ENCODE measurements around the gene FADS2. TPM values are rescaled to one million over a fixed set of nuclear protein-coding genes. Genes with fewer than 3 reads are reported as not detected.

The FADS2 gene
- polyA plus RNA-seq, 1 donor (not counting 4 experiments of a cell fraction or from before 2014, with no cell fraction given): 196 TPM

DNA sequence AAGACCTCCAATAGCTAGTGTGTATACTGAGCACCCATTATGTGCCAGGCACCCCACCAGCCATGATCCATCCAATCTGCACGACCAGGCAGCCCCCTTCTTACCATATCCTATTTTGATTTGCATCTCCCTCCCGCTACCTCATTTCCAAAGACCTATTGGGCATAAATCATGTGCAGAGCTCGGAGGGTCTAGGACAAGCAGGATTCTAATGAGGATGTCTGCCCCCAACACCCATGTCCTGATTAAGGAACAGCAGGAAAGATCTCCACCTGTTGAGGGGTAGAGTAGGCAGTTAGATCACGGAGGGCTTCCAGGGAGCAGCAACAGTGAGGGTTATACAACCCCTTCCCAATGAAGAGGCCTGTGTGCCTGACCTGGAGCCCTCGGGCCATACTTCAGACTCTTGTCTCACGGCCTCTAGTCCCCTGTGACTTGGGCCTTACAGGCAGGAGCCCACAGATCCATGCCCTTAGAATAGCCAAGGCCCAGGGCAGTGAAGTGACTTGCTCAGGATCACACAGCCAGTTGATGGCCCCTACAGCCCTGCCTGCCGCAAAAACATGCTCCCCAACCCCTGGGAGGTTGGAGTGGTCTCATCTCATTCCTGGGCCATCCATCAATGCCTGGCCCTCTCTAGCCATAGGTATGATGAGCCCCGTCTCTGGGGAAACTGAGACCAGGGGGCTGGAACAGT, 85.7 kb downstream of the FADS2 start:
- H3K9me3 ChIP-seq (ENCODE audit: control insufficient read depth, low read depth, low read length): no peaks in the 10 kb centered on the region
- FAIRE-seq (no peak), DNase-seq (ENCODE audit: low read depth, low spot score) (no peak)
- no peaks in the 10 kb centered on the region for H3K36me3 ChIP-seq (ENCODE audit: control insufficient read depth in 2 of 2, extremely low read depth in 1 of 2, insufficient read depth in 2 of 2, low read length in 2 of 2)
- H3K9ac ChIP-seq (ENCODE audit: control insufficient read depth, extremely low read depth, insufficient read depth, low read length): no peak overlapping the region
- peaks cover 3% of the 10 kb centered on the region for H4K20me1 ChIP-seq (ENCODE audit: control insufficient read depth, extremely low read depth, insufficient read depth, low read length)
- H2AFZ ChIP-seq (ENCODE audit: control insufficient read depth, low read length): no peak overlapping the region
- no peak overlapping the region for H3K27ac ChIP-seq (ENCODE audit: control insufficient read depth, insufficient read depth, low read length)
- no peak overlapping the region for H3K4me3 ChIP-seq (ENCODE audit: control insufficient read depth in 2 of 3, extremely low read depth in 1 of 3, insufficient read depth in 2 of 3, low read depth in 1 of 3, low read length in 3 of 3)
- H3K27me3 ChIP-seq (ENCODE audit: control insufficient read depth, extremely low read depth, insufficient read depth, low read length): peaks cover 28% of the 10 kb centered on the region
- no peaks in the 10 kb centered on the region for H3K4me1 ChIP-seq (ENCODE audit: control insufficient read depth, extremely low read depth, insufficient read depth, low read length)
- no peaks in the 10 kb centered on the region for H3K9me1 ChIP-seq (ENCODE audit: control insufficient read depth, extremely low read depth, insufficient read depth, low read length)
- no peak overlapping the region for H3K4me2 ChIP-seq (ENCODE audit: control insufficient read depth, extremely low read depth, insufficient read depth, low read depth, low read length)
- dilution Hi-C loops (cut with MboI; ENCODE audit: extremely low pct_ligation_motif_present, low sequenced_read_pairs): loop anchor here (25.0 kb wide), 1 partner anchor 173 kb away; no protein-coding TSS in a partner anchor
- TF ChIP-seq, protein P1, sequence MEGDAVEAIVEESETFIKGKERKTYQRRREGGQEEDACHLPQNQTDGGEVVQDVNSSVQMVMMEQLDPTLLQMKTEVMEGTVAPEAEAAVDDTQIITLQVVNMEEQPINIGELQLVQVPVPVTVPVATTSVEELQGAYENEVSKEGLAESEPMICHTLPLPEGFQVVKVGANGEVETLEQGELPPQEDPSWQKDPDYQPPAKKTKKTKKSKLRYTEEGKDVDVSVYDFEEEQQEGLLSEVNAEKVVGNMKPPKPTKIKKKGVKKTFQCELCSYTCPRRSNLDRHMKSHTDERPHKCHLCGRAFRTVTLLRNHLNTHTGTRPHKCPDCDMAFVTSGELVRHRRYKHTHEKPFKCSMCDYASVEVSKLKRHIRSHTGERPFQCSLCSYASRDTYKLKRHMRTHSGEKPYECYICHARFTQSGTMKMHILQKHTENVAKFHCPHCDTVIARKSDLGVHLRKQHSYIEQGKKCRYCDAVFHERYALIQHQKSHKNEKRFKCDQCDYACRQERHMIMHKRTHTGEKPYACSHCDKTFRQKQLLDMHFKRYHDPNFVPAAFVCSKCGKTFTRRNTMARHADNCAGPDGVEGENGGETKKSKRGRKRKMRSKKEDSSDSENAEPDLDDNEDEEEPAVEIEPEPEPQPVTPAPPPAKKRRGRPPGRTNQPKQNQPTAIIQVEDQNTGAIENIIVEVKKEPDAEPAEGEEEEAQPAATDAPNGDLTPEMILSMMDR (optimal IDR thresholded peaks at IDR 0.05 in 1 of 3, IDR thresholded peaks at IDR 0.05 in 1 of 3, conservative IDR thresholded peaks at IDR 0.05 in 1 of 3; ENCODE audit: extremely low read depth in 1 of 3, insufficient read depth in 2 of 3, low read length in 3 of 3): no peak
- no peak for TF ChIP-seq EZH2 (IDR thresholded peaks at IDR 0.05; ENCODE audit: low read length)
- H3K79me2 ChIP-seq (ENCODE audit: control insufficient read depth, insufficient read depth, low read length): no peaks in the 10 kb centered on the region

DNA sequence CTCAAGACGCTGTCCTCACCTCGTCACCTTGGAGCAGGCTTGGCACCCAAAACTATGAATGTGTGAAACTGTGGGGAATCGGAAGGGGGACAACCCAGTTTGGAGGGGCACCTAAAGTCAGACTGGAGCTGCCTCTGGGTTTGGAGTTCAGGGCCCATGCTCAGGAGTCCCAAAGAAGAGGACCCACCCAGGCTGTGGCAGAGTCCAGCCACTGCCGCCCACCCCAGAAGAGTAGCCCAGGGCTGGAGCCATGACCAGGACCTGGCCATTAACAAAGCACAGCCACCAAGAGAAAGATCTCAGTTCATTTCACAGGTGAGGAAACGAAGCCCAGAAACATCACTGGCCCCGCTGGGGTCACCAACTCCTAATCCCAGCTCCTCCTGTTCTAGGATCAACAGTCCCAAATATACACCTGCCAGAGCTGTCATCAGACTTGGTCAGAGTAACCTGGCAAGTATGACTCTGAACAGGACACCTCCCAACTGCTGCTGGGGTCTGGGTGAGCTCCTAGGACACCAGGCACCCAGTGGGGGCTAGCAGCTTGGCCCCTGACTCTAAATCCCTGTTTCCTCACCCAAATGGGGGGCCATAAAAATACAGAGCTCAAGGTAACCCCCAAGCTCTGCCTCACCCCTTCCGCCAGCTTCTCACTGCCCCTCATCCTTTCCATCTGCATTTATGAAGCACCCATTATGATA, 86.5 kb downstream of the FADS2 start:
- no peak for FAIRE-seq
- dilution Hi-C loops (cut with MboI; ENCODE audit: extremely low pct_ligation_motif_present, low sequenced_read_pairs): loop anchor here (25.0 kb wide), 1 partner anchor 173 kb away; no protein-coding TSS in a partner anchor
- peaks cover 3% of the 10 kb centered on the region for H4K20me1 ChIP-seq (ENCODE audit: control insufficient read depth, extremely low read depth, insufficient read depth, low read length)
- H3K79me2 ChIP-seq (ENCODE audit: control insufficient read depth, insufficient read depth, low read length): no peaks in the 10 kb centered on the region
- no peaks in the 10 kb centered on the region for H3K9me1 ChIP-seq (ENCODE audit: control insufficient read depth, extremely low read depth, insufficient read depth, low read length)
- TF ChIP-seq, protein P1 (optimal IDR thresholded peaks at IDR 0.05 in 1 of 3, IDR thresholded peaks at IDR 0.05 in 1 of 3, conservative IDR thresholded peaks at IDR 0.05 in 1 of 3; ENCODE audit: extremely low read depth in 1 of 3, insufficient read depth in 2 of 3, low read length in 3 of 3): no peak
- TF ChIP-seq EZH2 (IDR thresholded peaks at IDR 0.05; ENCODE audit: low read length): no peak
- H3K27ac ChIP-seq (ENCODE audit: control insufficient read depth, insufficient read depth, low read length): no peak overlapping the region
- H3K36me3 ChIP-seq (ENCODE audit: control insufficient read depth in 2 of 2, extremely low read depth in 1 of 2, insufficient read depth in 2 of 2, low read length in 2 of 2): no peaks in the 10 kb centered on the region
- H3K9me3 ChIP-seq (ENCODE audit: control insufficient read depth, low read depth, low read length): no peaks in the 10 kb centered on the region
- DNase-seq (ENCODE audit: low read depth, low spot score): no peak
- H3K4me1 ChIP-seq (ENCODE audit: control insufficient read depth, extremely low read depth, insufficient read depth, low read length): no peaks in the 10 kb centered on the region
- no peak overlapping the region for H2AFZ ChIP-seq (ENCODE audit: control insufficient read depth, low read length)
- no peak overlapping the region for H3K9ac ChIP-seq (ENCODE audit: control insufficient read depth, extremely low read depth, insufficient read depth, low read length)
- no peak overlapping the region for H3K4me2 ChIP-seq (ENCODE audit: control insufficient read depth, extremely low read depth, insufficient read depth, low read depth, low read length)
- peaks cover 36% of the 10 kb centered on the region for H3K27me3 ChIP-seq (ENCODE audit: control insufficient read depth, extremely low read depth, insufficient read depth, low read length)
- no peak overlapping the region for H3K4me3 ChIP-seq (ENCODE audit: control insufficient read depth in 2 of 3, extremely low read depth in 1 of 3, insufficient read depth in 2 of 3, low read depth in 1 of 3, low read length in 3 of 3)
